ENCODE data around the gene IFIH1. TPM values are rescaled to one million over a fixed set of nuclear protein-coding genes. Genes with fewer than 3 reads are reported as not detected.

IFIH1 gene
- total and polyA plus RNA-seq, 2 of the 8 experiments (the other 6 are each of a cell fraction or from before 2014, with no cell fraction given) = 0.32 to 2.0 TPM

- Histone ChIP-seq H3K23me2 (ENCODE audit: low read depth, low read length) (no peaks in the 10 kb centered on the region), H2BK120ac (replicated peaks; ENCODE audit: low read depth, low read length) (no peak overlapping the region), H3K23ac (ENCODE audit: insufficient read length) (no peak overlapping the region), H3K36me3 (ENCODE audit: control insufficient read depth in 2 of 4, insufficient read depth in 4 of 4, low read length in 3 of 4) (no peaks in the 10 kb centered on the region), H3K27me3 (replicated peaks in 1 of 4; ENCODE audit: control insufficient read depth in 3 of 4, extremely low read depth in 1 of 4, insufficient read depth in 3 of 4, low read length in 3 of 4) (no peaks in the 10 kb centered on the region), H4K20me1 (replicated peaks in 1 of 2; ENCODE audit: control insufficient read depth in 1 of 2, insufficient read depth in 2 of 2, low read length in 2 of 2) (no peaks in the 10 kb centered on the region), H3K14ac (ENCODE audit: insufficient read length) (no peak overlapping the region), H3K27ac (ENCODE audit: low read depth, low read length) (no peak overlapping the region), H4K91ac (replicated peaks; ENCODE audit: insufficient read length, low read length) (no peak overlapping the region), H4K5ac (ENCODE audit: insufficient read length, low read depth, low read length) (no peak overlapping the region), H3K4me3 (ENCODE audit: extremely low read depth in 1 of 4, insufficient read depth in 2 of 4, low read depth in 3 of 4, low read length in 4 of 4) (no peak overlapping the region), H2AK5ac (ENCODE audit: low read depth, low read length) (no peak overlapping the region), H3K9ac (replicated peaks in 1 of 4; ENCODE audit: extremely low read depth in 1 of 4, low read depth in 3 of 4, low read length in 3 of 4) (no peak overlapping the region), H3K4ac (replicated peaks; ENCODE audit: insufficient read length, low read depth, low read length) (no peak overlapping the region), H2BK5ac (ENCODE audit: low read depth, low read length) (no peak overlapping the region), H3K18ac (ENCODE audit: extremely low read depth, low read length) (no peak overlapping the region), H3K4me2 (ENCODE audit: insufficient read depth in 1 of 2, low read depth in 2 of 2, low read length in 2 of 2) (no peak overlapping the region), H2AFZ (ENCODE audit: low read length) (no peak overlapping the region), H4K8ac (ENCODE audit: extremely low read depth, insufficient read depth, low read length) (no peak overlapping the region), H3K4me1 (replicated peaks in 1 of 4; ENCODE audit: control insufficient read depth in 3 of 4, insufficient read depth in 4 of 4, low read length in 3 of 4) (no peaks in the 10 kb centered on the region), H3K9me3 (ENCODE audit: insufficient read depth in 2 of 2, low read depth in 1 of 2, low read length in 1 of 2) (no peaks in the 10 kb centered on the region), H3K56ac (replicated peaks; ENCODE audit: insufficient read length, low read depth, low read length) (no peak overlapping the region), H2BK15ac (ENCODE audit: low read length) (no peak overlapping the region), H2BK20ac (ENCODE audit: low read length) (no peak overlapping the region), H3K79me1 (ENCODE audit: low read depth, low read length) (no peaks in the 10 kb centered on the region), H3K79me2 (ENCODE audit: control insufficient read depth in 1 of 2, insufficient read depth in 2 of 2, low read length in 2 of 2) (no peaks in the 10 kb centered on the region), H2BK12ac (ENCODE audit: low read depth, low read length) (no peak overlapping the region)
- FAIRE-seq (no peak), DNase-seq (ENCODE audit: low read depth in 1 of 2, low spot score in 2 of 2) (no peak)
- ChIA-PET CTCF (ENCODE audit: partially characterized antibody) (interaction anchor here (1.3 to 8.5 kb wide), 3 partner anchors 8 to 75 kb away, joined by 3 to 188 read pairs (median 8); no protein-coding TSS in a partner anchor), POLR2A (ENCODE audit: partially characterized antibody) (no interaction called here)
- WGBS, 2 experiments (ENCODE audit: extremely low coverage in 1 of 2, insufficient coverage in 1 of 2, insufficient read length in 1 of 2, insufficient replicate concordance in 2 of 2, low coverage in 1 of 2, low lambda C conversion rate in 2 of 2, missing lambda C conversion rate in 1 of 2) = 83% methylated on average over 2 of the region's 2 CpGs; no CpG with 5 or more reads in 1 of the 2 experiments
- TF ChIP-seq, protein P1, sequence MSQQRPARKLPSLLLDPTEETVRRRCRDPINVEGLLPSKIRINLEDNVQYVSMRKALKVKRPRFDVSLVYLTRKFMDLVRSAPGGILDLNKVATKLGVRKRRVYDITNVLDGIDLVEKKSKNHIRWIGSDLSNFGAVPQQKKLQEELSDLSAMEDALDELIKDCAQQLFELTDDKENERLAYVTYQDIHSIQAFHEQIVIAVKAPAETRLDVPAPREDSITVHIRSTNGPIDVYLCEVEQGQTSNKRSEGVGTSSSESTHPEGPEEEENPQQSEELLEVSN (IDR thresholded peaks at IDR 0.05) = no peak
- TF ChIP-seq MAX (IDR thresholded peaks at IDR 0.05) (no peak), EP300 (IDR thresholded peaks at IDR 0.05; ENCODE audit: borderline replicate concordance in 1 of 2, low read depth in 2 of 2, low read length in 2 of 2) (no peak), GTF2F1 (IDR thresholded peaks at IDR 0.05; ENCODE audit: borderline replicate concordance, low read depth, low read length) (no peak), SIX5 (IDR thresholded peaks at IDR 0.05; ENCODE audit: low read depth, low read length) (no peak), KDM5A (IDR thresholded peaks at IDR 0.05; ENCODE audit: low read length) (no peak), HDAC6 (IDR thresholded peaks at IDR 0.05; ENCODE audit: low read depth, low read length) (no peak), EZH2 (IDR thresholded peaks at IDR 0.05; ENCODE audit: low read depth, low read length, severe bottlenecking) (no peak), SIN3A (conservative IDR thresholded peaks at IDR 0.05 in 1 of 2, IDR thresholded peaks at IDR 0.05 in 1 of 2; ENCODE audit: low read depth in 1 of 2, low read length in 2 of 2) (no peak)
- TF ChIP-seq, protein P2, sequence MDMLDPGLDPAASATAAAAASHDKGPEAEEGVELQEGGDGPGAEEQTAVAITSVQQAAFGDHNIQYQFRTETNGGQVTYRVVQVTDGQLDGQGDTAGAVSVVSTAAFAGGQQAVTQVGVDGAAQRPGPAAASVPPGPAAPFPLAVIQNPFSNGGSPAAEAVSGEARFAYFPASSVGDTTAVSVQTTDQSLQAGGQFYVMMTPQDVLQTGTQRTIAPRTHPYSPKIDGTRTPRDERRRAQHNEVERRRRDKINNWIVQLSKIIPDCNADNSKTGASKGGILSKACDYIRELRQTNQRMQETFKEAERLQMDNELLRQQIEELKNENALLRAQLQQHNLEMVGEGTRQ (IDR thresholded peaks at IDR 0.05; ENCODE audit: low read length) = no peak
Measured at GRCh38 chr2:162293122-162293786, 25.2 kb downstream of the IFIH1 start.

All from H1 (cell line).